PC-9 (cell line): Measurements from ENCODE around the gene SPP1.

Experiments
- CTCF ChIP-seq: fragments of 200-600 bp; sonication (generic); conservative IDR thresholded peaks from 2 replicates; pipeline ENCODE4 v1.6.1; 2017; ENCODE audit warnings: mixed run types, antibody characterized with exemption, mild to moderate bottlenecking, moderate library complexity
- EZH2 ChIP-seq: fragments of 200-600 bp; sonication (generic); IDR thresholded peaks from 2 replicates; pipeline ENCODE4 v1.8.0; 2017; ENCODE audit warnings: antibody characterized with exemption, low read depth

- TF ChIP-seq CTCF (no peak), EZH2 (no peak)
Measured at GRCh38 chr4:88027611-88028608, 52.4 kb downstream of the SPP1 start.
